HepG2 (cell line): ENCODE measurements around the gene HELZ. TPM values are rescaled to one million over a fixed set of nuclear protein-coding genes. Genes with fewer than 3 reads are reported as not detected.

Experiments
- ATF1 ChIP-seq: IDR thresholded peaks from 2 replicates; pipeline ENCODE4 v1.6.1; 2016; ENCODE audit warnings: mild to moderate bottlenecking, control low read depth
- ELF1 ChIP-seq: sonication (generic); formaldehyde crosslinking; IDR thresholded peaks from 2 replicates; pipeline ENCODE4 v1.4.0; 2020; ENCODE audit warnings: missing genetic modification reagents
- EZH2 ChIP-seq: conservative IDR thresholded peaks from 2 replicates; pipeline ENCODE4 v1.6.1; 2012; ENCODE audit warnings: mild to moderate bottlenecking, low read depth, low read length, moderate library complexity
- HDAC6 ChIP-seq: fragments of 200-600 bp; sonication (generic); IDR thresholded peaks from 2 replicates; pipeline ENCODE4 v1.7.0; 2017; ENCODE audit warnings: mild to moderate bottlenecking, antibody characterized with exemption, low read length, low read depth
- HMG20A ChIP-seq: IDR thresholded peaks from 2 replicates; pipeline ENCODE4 v1.6.1; 2016; ENCODE audit warnings: borderline replicate concordance
- HOXD1 ChIP-seq: sonication (generic); formaldehyde crosslinking; IDR thresholded peaks from 2 replicates; pipeline ENCODE4 v1.5.0; 2020; ENCODE audit warnings: missing genetic modification reagents
- MAF1 ChIP-seq: sonication (generic); formaldehyde crosslinking; IDR thresholded peaks from 2 replicates; pipeline ENCODE4 v1.5.0; 2020; ENCODE audit warnings: missing genetic modification reagents, borderline replicate concordance
- NCOA2 ChIP-seq: sonication (generic); formaldehyde crosslinking; IDR thresholded peaks from 2 replicates; pipeline ENCODE4 v1.8.0; 2022; ENCODE audit warnings: inconsistent platforms
- RBM39 ChIP-seq: fragments of 200-400 bp; formaldehyde crosslinking; IDR thresholded peaks from one replicate; pipeline ENCODE4 v1.6.1; 2018; ENCODE audit warnings: antibody characterized with exemption, mild to moderate bottlenecking, low read depth, low read length; ENCODE audit not compliant: poor library complexity, severe bottlenecking
- SMARCE1 ChIP-seq: fragments of 450-650 bp; IDR thresholded peaks from 2 replicates; pipeline ENCODE4 v1.6.1; 2017; ENCODE audit warnings: borderline replicate concordance
- XRCC5 ChIP-seq: fragments of 200-400 bp; formaldehyde crosslinking; optimal IDR thresholded peaks from 2 replicates; pipeline ENCODE3; 2017; ENCODE audit warnings: mild to moderate bottlenecking, low read length
- ZNF138 ChIP-seq: sonication (generic); formaldehyde crosslinking; IDR thresholded peaks from 2 replicates; pipeline ENCODE4 v1.5.0; 2020; ENCODE audit warnings: mild to moderate bottlenecking, low read depth, missing genetic modification reagents
- ZNF205 ChIP-seq: IDR thresholded peaks from 2 replicates; pipeline ENCODE4 v1.6.1; 2018; ENCODE audit warnings: missing biosample characterization, missing genetic modification reagents
- ZNF230 ChIP-seq: sonication (generic); formaldehyde crosslinking; IDR thresholded peaks from 2 replicates; pipeline ENCODE4 v1.4.0; 2020; ENCODE audit warnings: mild to moderate bottlenecking, missing genetic modification reagents
- ZNF383 ChIP-seq: sonication (generic); formaldehyde crosslinking; IDR thresholded peaks from 2 replicates; pipeline ENCODE4 v1.4.0; 2020; ENCODE audit warnings: missing genetic modification reagents, mild to moderate bottlenecking, borderline replicate concordance
- ZNF790 ChIP-seq: sonication (generic); formaldehyde crosslinking; IDR thresholded peaks from 2 replicates; pipeline ENCODE4 v1.8.0; 2022; ENCODE audit warnings: missing genetic modification reagents, mild to moderate bottlenecking, borderline replicate concordance
- polyA plus RNA-seq, 8 experiments: library from polyadenylated mRNA; depleted of rRNA in 3 of 8; stranded (reverse) in 7 of 8; unstranded in 1 of 8; fragments of >200 nt; fragmentation: Illumina TruSeq in 4 of 8; extraction: Trizol in 4 of 8; gene quantifications; 2 replicates each; pipeline versions ENCODE4 v1.2.1 to v1.2.3, GENCODE V29; 2011 to 2016; ENCODE audit warnings: low read depth in 4 of 8, missing spikeins in 1 of 8, mixed read lengths in 1 of 8; ENCODE audit not compliant: insufficient read depth in 1 of 8
- total RNA-seq, 5 experiments: library from RNA; depleted of rRNA; stranded (reverse); fragments of >200 nt; fragmentation: Illumina TruSeq; extraction: Trizol; gene quantifications; 2 replicates each; pipeline ENCODE4 v1.2.3, GENCODE V29; 2016; ENCODE audit warnings: low read depth in 1 of 5
- TF ChIP-seq, protein P1 (sequence below): sonication (generic); formaldehyde crosslinking; IDR thresholded peaks from 2 replicates; pipeline ENCODE4 v1.5.0; 2020; ENCODE audit warnings: mild to moderate bottlenecking, missing genetic modification reagents, borderline replicate concordance
- TF ChIP-seq, protein P2 (sequence below): sonication (generic); formaldehyde crosslinking; IDR thresholded peaks from 2 replicates; pipeline ENCODE4 v1.4.0; 2020; ENCODE audit warnings: missing genetic modification reagents
- TF ChIP-seq, protein P3 (sequence below): sonication (generic); formaldehyde crosslinking; IDR thresholded peaks from 2 replicates; pipeline ENCODE4 v1.5.0; 2020; ENCODE audit warnings: mild to moderate bottlenecking, missing genetic modification reagents
- TF ChIP-seq, protein P4 (sequence below): sonication (generic); formaldehyde crosslinking; IDR thresholded peaks from 2 replicates; pipeline ENCODE4 v1.4.0; 2020; ENCODE audit warnings: mild to moderate bottlenecking, missing genetic modification reagents

The HELZ gene
- total and polyA plus RNA-seq, 2 of the 13 experiments (the other 11 are each of a cell fraction or from before 2014, with no cell fraction given): 35.3 to 52.4 TPM

DNA sequence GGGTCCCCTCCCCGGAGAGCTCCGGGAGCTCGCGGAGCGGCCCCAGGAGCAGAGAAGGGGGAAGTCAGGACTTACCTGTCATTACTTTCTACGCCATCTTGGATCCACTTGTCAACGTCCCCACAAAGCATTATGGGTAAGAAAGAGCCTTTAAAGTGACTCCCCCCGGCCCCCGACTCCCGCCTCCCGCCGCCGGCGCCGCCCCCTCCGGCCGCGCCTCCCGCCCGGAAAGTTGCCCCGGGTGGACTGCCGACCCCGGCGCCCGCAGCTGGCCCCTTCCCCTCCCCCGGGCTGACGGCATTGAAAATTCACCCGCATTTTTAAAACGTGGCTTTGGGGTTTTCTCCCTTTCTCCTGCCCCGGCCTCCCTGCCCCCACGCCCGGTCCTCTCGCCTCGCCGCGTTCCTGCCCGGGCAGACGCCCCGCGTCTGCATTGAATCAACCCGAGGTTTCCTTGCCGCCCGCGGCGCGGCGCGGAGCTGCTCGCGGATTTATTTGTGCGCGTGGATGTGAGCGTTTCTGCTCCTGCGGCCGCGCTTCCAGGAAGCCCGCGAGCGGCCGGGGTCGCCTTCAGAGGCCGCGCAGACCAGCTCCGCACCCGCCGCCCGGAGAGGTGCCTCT is at the start of gene HELZ (continued):
- TF ChIP-seq ZNF790: no peak; the same call in 1 of the 2 replicates
- no peak for TF ChIP-seq ELF1 (CRISPR knock-in tag)
- TF ChIP-seq ZNF138 (CRISPR knock-in tag): no peak
- no peak for TF ChIP-seq EZH2
- TF ChIP-seq NCOA2 (CRISPR knock-in tag): no peak
- TF ChIP-seq HOXD1: no peak
- peak; percentile 33 for TF ChIP-seq RBM39
- TF ChIP-seq ZNF383: no peak
- TF ChIP-seq, protein P1, sequence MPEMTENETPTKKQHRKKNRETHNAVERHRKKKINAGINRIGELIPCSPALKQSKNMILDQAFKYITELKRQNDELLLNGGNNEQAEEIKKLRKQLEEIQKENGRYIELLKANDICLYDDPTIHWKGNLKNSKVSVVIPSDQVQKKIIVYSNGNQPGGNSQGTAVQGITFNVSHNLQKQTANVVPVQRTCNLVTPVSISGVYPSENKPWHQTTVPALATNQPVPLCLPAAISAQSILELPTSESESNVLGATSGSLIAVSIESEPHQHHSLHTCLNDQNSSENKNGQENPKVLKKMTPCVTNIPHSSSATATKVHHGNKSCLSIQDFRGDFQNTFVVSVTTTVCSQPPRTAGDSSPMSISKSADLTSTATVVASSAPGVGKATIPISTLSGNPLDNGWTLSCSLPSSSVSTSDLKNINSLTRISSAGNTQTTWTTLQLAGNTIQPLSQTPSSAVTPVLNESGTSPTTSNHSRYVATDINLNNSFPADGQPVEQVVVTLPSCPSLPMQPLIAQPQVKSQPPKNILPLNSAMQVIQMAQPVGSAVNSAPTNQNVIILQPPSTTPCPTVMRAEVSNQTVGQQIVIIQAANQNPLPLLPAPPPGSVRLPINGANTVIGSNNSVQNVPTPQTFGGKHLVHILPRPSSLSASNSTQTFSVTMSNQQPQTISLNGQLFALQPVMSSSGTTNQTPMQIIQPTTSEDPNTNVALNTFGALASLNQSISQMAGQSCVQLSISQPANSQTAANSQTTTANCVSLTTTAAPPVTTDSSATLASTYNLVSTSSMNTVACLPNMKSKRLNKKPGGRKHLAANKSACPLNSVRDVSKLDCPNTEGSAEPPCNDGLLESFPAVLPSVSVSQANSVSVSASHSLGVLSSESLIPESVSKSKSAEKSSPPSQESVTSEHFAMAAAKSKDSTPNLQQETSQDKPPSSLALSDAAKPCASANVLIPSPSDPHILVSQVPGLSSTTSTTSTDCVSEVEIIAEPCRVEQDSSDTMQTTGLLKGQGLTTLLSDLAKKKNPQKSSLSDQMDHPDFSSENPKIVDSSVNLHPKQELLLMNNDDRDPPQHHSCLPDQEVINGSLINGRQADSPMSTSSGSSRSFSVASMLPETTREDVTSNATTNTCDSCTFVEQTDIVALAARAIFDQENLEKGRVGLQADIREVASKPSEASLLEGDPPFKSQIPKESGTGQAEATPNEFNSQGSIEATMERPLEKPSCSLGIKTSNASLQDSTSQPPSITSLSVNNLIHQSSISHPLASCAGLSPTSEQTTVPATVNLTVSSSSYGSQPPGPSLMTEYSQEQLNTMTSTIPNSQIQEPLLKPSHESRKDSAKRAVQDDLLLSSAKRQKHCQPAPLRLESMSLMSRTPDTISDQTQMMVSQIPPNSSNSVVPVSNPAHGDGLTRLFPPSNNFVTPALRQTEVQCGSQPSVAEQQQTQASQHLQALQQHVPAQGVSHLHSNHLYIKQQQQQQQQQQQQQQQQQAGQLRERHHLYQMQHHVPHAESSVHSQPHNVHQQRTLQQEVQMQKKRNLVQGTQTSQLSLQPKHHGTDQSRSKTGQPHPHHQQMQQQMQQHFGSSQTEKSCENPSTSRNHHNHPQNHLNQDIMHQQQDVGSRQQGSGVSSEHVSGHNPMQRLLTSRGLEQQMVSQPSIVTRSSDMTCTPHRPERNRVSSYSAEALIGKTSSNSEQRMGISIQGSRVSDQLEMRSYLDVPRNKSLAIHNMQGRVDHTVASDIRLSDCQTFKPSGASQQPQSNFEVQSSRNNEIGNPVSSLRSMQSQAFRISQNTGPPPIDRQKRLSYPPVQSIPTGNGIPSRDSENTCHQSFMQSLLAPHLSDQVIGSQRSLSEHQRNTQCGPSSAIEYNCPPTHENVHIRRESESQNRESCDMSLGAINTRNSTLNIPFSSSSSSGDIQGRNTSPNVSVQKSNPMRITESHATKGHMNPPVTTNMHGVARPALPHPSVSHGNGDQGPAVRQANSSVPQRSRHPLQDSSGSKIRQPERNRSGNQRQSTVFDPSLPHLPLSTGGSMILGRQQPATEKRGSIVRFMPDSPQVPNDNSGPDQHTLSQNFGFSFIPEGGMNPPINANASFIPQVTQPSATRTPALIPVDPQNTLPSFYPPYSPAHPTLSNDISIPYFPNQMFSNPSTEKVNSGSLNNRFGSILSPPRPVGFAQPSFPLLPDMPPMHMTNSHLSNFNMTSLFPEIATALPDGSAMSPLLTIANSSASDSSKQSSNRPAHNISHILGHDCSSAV (CRISPR knock-in tag): no peak
- TF ChIP-seq HDAC6: 0 out of 2 replicates have a peak, but pooled peaks have one; percentile 44
- TF ChIP-seq, protein P2, sequence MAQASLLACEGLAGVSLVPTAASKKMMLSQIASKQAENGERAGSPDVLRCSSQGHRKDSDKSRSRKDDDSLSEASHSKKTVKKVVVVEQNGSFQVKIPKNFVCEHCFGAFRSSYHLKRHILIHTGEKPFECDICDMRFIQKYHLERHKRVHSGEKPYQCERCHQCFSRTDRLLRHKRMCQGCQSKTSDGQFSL (CRISPR knock-in tag): no peak
- no peak for TF ChIP-seq SMARCE1
- TF ChIP-seq HMG20A (CRISPR knock-in tag): no peak
- no peak for TF ChIP-seq MAF1 (CRISPR knock-in tag)
- peak; percentile 9 for TF ChIP-seq XRCC5
- TF ChIP-seq ATF1 (CRISPR knock-in tag): no peak
- peak; percentile 13; the same call in 1 of the 2 replicates for TF ChIP-seq ZNF205 (CRISPR knock-in tag)
- peak; percentile 59; the same call in 1 of the 2 replicates for TF ChIP-seq ZNF230 (CRISPR knock-in tag)
- TF ChIP-seq, protein P3, sequence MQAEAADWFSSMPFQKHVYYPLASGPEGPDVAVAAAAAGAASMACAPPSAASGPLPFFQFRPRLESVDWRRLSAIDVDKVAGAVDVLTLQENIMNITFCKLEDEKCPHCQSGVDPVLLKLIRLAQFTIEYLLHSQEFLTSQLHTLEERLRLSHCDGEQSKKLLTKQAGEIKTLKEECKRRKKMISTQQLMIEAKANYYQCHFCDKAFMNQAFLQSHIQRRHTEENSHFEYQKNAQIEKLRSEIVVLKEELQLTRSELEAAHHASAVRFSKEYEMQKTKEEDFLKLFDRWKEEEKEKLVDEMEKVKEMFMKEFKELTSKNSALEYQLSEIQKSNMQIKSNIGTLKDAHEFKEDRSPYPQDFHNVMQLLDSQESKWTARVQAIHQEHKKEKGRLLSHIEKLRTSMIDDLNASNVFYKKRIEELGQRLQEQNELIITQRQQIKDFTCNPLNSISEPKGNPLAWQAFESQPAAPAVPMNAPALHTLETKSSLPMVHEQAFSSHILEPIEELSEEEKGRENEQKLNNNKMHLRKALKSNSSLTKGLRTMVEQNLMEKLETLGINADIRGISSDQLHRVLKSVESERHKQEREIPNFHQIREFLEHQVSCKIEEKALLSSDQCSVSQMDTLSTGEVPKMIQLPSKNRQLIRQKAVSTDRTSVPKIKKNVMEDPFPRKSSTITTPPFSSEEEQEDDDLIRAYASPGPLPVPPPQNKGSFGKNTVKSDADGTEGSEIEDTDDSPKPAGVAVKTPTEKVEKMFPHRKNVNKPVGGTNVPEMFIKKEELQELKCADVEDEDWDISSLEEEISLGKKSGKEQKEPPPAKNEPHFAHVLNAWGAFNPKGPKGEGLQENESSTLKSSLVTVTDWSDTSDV: no peak
- TF ChIP-seq, protein P4, sequence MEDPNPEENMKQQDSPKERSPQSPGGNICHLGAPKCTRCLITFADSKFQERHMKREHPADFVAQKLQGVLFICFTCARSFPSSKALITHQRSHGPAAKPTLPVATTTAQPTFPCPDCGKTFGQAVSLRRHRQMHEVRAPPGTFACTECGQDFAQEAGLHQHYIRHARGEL (CRISPR knock-in tag): no peak
